Liver (tissue), 9 donors: ENCODE measurements around the gene DSCAM. TPM values are rescaled to one million over a fixed set of nuclear protein-coding genes. Genes with fewer than 3 reads are reported as not detected.
A peak's percentile ranks its signal among the peaks of the same experiment; 100 is the strongest.

Experiments used
- DNase-seq: peaks from one replicate; pipeline ENCODE4 v3.0.0-alpha.2; 2017; ENCODE audit warnings: low spot score
- H3K27ac ChIP-seq, 2 donors: one replicate each; pipeline ENCODE4 v1.7.0; 2013; ENCODE audit warnings: inconsistent platforms in 2 of 2, low read length in 2 of 2, control low read depth in 1 of 2, low read depth in 1 of 2, mild to moderate bottlenecking in 1 of 2
- H3K27me3 ChIP-seq, 4 donors: one replicate each; pipeline versions ENCODE4 v1.6.1 to v1.7.0; 2013; ENCODE audit warnings: low read length in 3 of 4, inconsistent platforms in 1 of 4, mild to moderate bottlenecking in 1 of 4, moderate library complexity in 1 of 4; ENCODE audit not compliant: control insufficient read depth in 4 of 4, insufficient read depth in 4 of 4
- H3K36me3 ChIP-seq, 4 donors: one replicate each; pipeline versions ENCODE4 v1.6.1 to v1.7.0; 2013; ENCODE audit warnings: low read length in 3 of 4, mild to moderate bottlenecking in 3 of 4, low read depth in 1 of 4, moderate library complexity in 1 of 4; ENCODE audit not compliant: control insufficient read depth in 4 of 4, insufficient read depth in 3 of 4
- H3K4me1 ChIP-seq, 4 donors: one replicate each; pipeline versions ENCODE4 v1.6.1 to v1.7.0; 2013; ENCODE audit warnings: low read length in 3 of 4, mild to moderate bottlenecking in 3 of 4, moderate library complexity in 1 of 4; ENCODE audit not compliant: control insufficient read depth in 4 of 4, insufficient read depth in 4 of 4
- H3K4me3 ChIP-seq, 3 donors: one replicate each; pipeline versions ENCODE4 v1.6.1 to v1.7.0; 2013; ENCODE audit warnings: low read length in 3 of 3, control low read depth in 1 of 3, low read depth in 1 of 3, mild to moderate bottlenecking in 1 of 3
- H3K9ac ChIP-seq, 2 donors: one replicate each; pipeline ENCODE4 v1.7.0; 2013; ENCODE audit warnings: low read length in 2 of 2, mild to moderate bottlenecking in 2 of 2, moderate library complexity in 2 of 2, control low read depth in 1 of 2, low read depth in 1 of 2
- H3K9me3 ChIP-seq, 4 donors: one replicate each; pipeline versions ENCODE4 v1.6.1 to v1.7.0; 2013; ENCODE audit warnings: low read length in 3 of 4; ENCODE audit not compliant: control insufficient read depth in 4 of 4
- EGR1 ChIP-seq, 2 donors: IDR thresholded peaks; 2 replicates each; pipeline ENCODE4 v1.6.1; 2016 to 2018; ENCODE audit warnings: antibody characterized with exemption in 2 of 2, low read depth in 2 of 2
- FOXA1 ChIP-seq: IDR thresholded peaks from 2 replicates; pipeline ENCODE4 v1.6.1; 2016; ENCODE audit warnings: antibody characterized with exemption
- FOXA2 ChIP-seq: IDR thresholded peaks from 2 replicates; pipeline ENCODE4 v1.6.1; 2016; ENCODE audit warnings: antibody characterized with exemption
- GABPA ChIP-seq, 2 donors: IDR thresholded peaks in 1 of 2; conservative IDR thresholded peaks in 1 of 2; 2 replicates each; pipeline ENCODE4 v1.6.1; 2016; ENCODE audit warnings: antibody characterized with exemption in 2 of 2, mild to moderate bottlenecking in 1 of 2, moderate library complexity in 1 of 2
- HNF4A ChIP-seq, 2 donors: conservative IDR thresholded peaks; 2 replicates each; pipeline ENCODE4 v1.6.1; 2016; ENCODE audit warnings: antibody characterized with exemption in 2 of 2, mild to moderate bottlenecking in 2 of 2
- HNF4G ChIP-seq: IDR thresholded peaks from 2 replicates; pipeline ENCODE4 v1.6.1; 2016; ENCODE audit warnings: antibody characterized with exemption
- JUND ChIP-seq, 2 donors: IDR thresholded peaks; 2 replicates each; pipeline ENCODE4 v1.6.1; 2016; ENCODE audit warnings: antibody characterized with exemption in 2 of 2
- NR2F2 ChIP-seq: IDR thresholded peaks from 2 replicates; pipeline ENCODE4 v1.6.1; 2016; ENCODE audit warnings: antibody characterized with exemption
- RAD21 ChIP-seq, 2 donors: IDR thresholded peaks; 2 replicates each; pipeline ENCODE4 v1.6.1; 2016; ENCODE audit warnings: antibody characterized with exemption in 2 of 2, mild to moderate bottlenecking in 2 of 2
- RXRA ChIP-seq, 2 donors: IDR thresholded peaks; 2 replicates each; pipeline ENCODE4 v1.6.1; 2017 to 2018; ENCODE audit warnings: antibody characterized with exemption in 2 of 2, mild to moderate bottlenecking in 1 of 2
- TAF1 ChIP-seq: conservative IDR thresholded peaks from 2 replicates; pipeline ENCODE4 v1.6.1; 2016; ENCODE audit warnings: antibody characterized with exemption, mild to moderate bottlenecking
- YY1 ChIP-seq: IDR thresholded peaks from 2 replicates; pipeline ENCODE4 v1.6.1; 2016; ENCODE audit warnings: antibody characterized with exemption, mild to moderate bottlenecking
- WGBS: extraction: QIAGEN DNeasy Blood & Tissue Kit; methylation state at CpG from one replicate; pipeline ENCODE4 v1.1.7; 2013; 5-methylcytosine and 5-hydroxymethylcytosine counted together
- polyA plus RNA-seq, 2 donors: library from polyadenylated mRNA; stranded (reverse) in 1 of 2; unstranded in 1 of 2; fragments of 200-250 nt in 1 of 2; fragments of >200 nt in 1 of 2; fragmentation: Nextera tagmentation in 1 of 2; extraction: Ambion mirVana in 1 of 2; gene quantifications; one replicate each; pipeline versions ENCODE4 v1.2.1 to v1.2.3, GENCODE V29; 2013 to 2015
- total RNA-seq, 2 donors: library from RNA; depleted of rRNA; stranded (reverse); fragments of >200 nt; gene quantifications; one replicate each; pipeline ENCODE4 v1.2.3, GENCODE V29; 2014
- TF ChIP-seq, protein P1 (sequence below): IDR thresholded peaks from 2 replicates; pipeline ENCODE4 v1.6.1; 2016; ENCODE audit warnings: antibody characterized with exemption
- TF ChIP-seq, protein P2 (sequence below): fragments of 150-350 bp; IDR thresholded peaks from 2 replicates; pipeline ENCODE4 v1.5.1; 2017; ENCODE audit warnings: improper control_type of control experiment, low read depth, low read length; ENCODE audit not compliant: missing input control
- TF ChIP-seq, protein P3 (sequence below): IDR thresholded peaks from 2 replicates; pipeline ENCODE4 v1.6.1; 2016; ENCODE audit warnings: antibody characterized with exemption, mild to moderate bottlenecking
- donor health status: healthy.
- donor health status: healthy.
- donor health status: healthy.
- donor health status: healthy.
- donor health status: healthy.

DSCAM gene
- total and polyA plus RNA-seq, 4 donors = 0.02 to 0.23 (median 0.10) TPM

DNA sequence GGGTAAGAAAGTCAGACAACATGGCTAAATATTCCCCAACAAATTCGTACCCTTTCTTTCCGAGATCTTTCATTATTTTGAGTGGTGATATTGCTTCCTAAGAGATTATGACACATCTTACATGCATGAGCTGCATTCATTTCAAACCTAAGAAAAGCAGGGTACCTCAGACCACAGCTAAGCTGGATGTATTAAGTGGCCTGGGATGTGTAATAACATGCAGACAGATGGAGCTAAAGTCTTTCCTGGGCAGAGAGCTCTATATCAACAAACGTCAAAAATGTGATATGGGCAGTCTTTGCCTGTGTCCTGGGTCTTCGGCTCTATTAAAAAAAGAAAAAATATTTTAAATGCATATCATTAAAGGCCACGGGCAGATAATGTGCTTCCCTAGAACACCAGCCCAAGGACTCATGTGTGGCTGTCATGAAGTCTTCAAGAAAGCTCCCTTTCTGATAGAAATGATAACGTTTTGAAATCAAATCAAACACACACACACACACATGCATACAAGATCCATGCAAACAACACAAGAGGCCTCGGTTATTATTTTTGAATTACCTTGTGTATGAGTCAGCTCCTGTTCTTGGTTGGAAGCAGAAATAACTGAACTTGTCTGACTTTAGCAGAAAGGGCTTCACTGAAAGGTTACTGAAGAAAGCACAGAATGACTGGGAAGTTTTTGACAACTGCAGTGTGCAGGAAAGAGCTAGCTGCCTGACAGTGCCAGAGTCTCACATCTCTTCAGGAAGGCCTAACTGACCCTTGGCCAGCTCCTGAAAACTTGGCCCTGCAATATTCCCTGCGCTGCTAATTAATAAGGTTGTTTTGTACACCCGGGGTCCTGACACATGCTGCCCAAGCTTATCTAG lies 231.2 kb downstream of the DSCAM start:
- peaks cover 0 to 3% (median 0%) of the 10 kb centered on the region in 4 donors for H3K9me3 ChIP-seq
- H3K4me3 ChIP-seq = no peak overlapping the region
- H3K4me1 ChIP-seq = no peaks in the 10 kb centered on the region
- no peak overlapping the region for H3K9ac ChIP-seq
- H3K27ac ChIP-seq = no peak overlapping the region
- H3K36me3 ChIP-seq = no peaks in the 10 kb centered on the region
- peaks cover 0 to 4% (median 2%) of the 10 kb centered on the region in 4 donors for H3K27me3 ChIP-seq
- DNase-seq = no peak
- 53% methylated on average over 9 of the region's 9 CpGs for WGBS
- no peak for TF ChIP-seq HNF4A (conservative IDR thresholded peaks at IDR 0.05)
- TF ChIP-seq NR2F2 = peak; percentile 55

DNA sequence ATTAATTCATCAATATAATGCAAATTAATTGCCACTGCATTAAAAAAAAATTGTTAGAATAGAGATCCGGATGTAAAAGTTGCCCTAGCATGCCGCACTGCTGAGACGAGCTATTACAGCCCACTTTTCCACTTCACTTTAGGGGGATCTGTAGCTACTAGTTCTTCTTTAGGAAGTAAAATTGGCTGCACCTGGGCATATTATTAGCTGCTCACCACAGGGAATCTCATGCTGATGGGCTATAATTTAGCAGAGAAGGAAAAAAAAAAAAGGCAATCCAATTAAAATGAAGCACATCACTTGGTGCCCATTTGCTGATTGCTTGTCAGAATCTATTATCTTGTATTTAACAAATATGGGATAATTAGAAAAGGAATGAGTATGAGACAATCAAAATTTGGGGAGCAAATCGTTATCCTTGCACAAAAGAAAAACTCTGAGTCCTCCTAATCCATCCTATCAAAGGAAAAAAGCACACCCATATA lies 233.4 kb downstream of the DSCAM start:
- Histone ChIP-seq H3K27me3 (peaks cover 0 to 4% (median 2%) of the 10 kb centered on the region in 4 donors), H3K36me3 (no peaks in the 10 kb centered on the region), H3K27ac (no peak overlapping the region), H3K9ac (no peak overlapping the region), H3K4me3 (no peak overlapping the region), H3K9me3 (peaks cover 0 to 3% (median 0%) of the 10 kb centered on the region in 4 donors), H3K4me1 (no peaks in the 10 kb centered on the region)
- no peak for TF ChIP-seq FOXA1
- TF ChIP-seq TAF1 = no peak
- TF ChIP-seq JUND (IDR thresholded peaks at IDR 0.05) = no peak
- no peak for TF ChIP-seq RXRA (IDR thresholded peaks at IDR 0.05)
- TF ChIP-seq, protein P1, sequence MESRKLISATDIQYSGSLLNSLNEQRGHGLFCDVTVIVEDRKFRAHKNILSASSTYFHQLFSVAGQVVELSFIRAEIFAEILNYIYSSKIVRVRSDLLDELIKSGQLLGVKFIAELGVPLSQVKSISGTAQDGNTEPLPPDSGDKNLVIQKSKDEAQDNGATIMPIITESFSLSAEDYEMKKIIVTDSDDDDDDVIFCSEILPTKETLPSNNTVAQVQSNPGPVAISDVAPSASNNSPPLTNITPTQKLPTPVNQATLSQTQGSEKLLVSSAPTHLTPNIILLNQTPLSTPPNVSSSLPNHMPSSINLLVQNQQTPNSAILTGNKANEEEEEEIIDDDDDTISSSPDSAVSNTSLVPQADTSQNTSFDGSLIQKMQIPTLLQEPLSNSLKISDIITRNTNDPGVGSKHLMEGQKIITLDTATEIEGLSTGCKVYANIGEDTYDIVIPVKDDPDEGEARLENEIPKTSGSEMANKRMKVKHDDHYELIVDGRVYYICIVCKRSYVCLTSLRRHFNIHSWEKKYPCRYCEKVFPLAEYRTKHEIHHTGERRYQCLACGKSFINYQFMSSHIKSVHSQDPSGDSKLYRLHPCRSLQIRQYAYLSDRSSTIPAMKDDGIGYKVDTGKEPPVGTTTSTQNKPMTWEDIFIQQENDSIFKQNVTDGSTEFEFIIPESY = no peak
- TF ChIP-seq FOXA2 = no peak
- TF ChIP-seq YY1 = no peak
- TF ChIP-seq, protein P2, sequence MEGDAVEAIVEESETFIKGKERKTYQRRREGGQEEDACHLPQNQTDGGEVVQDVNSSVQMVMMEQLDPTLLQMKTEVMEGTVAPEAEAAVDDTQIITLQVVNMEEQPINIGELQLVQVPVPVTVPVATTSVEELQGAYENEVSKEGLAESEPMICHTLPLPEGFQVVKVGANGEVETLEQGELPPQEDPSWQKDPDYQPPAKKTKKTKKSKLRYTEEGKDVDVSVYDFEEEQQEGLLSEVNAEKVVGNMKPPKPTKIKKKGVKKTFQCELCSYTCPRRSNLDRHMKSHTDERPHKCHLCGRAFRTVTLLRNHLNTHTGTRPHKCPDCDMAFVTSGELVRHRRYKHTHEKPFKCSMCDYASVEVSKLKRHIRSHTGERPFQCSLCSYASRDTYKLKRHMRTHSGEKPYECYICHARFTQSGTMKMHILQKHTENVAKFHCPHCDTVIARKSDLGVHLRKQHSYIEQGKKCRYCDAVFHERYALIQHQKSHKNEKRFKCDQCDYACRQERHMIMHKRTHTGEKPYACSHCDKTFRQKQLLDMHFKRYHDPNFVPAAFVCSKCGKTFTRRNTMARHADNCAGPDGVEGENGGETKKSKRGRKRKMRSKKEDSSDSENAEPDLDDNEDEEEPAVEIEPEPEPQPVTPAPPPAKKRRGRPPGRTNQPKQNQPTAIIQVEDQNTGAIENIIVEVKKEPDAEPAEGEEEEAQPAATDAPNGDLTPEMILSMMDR = no peak
- TF ChIP-seq HNF4A (conservative IDR thresholded peaks at IDR 0.05) = no peak
- DNase-seq = no peak
- 89% methylated on average over 4 of the region's 4 CpGs for WGBS

DNA sequence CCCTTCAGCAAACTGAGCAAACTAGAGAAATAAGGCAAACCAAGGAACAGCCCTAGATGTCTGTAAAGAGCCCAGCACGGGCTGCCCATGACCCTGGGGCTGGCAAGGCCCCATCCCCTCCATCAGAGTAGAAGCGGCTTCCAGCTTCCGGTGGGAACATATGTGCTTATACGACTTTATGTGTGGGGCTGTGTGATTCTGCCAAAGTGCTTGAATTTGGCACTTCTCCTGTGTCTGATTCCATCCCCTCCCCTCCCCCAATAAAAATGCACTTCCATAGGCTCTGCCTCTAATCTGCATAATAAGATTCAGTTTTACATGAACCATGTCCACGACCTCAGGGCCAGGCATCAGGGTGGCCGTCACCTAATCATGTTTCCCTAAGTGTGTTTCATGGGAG lies 236.6 kb downstream of the DSCAM start:
- peaks cover 0 to 3% (median 0%) of the 10 kb centered on the region in 4 donors for H3K9me3 ChIP-seq
- WGBS = 81% methylated on average over 6 of the region's 6 CpGs
- H3K36me3 ChIP-seq = no peaks in the 10 kb centered on the region
- H3K4me1 ChIP-seq = peaks cover 3 to 15% (median 15%) of the 10 kb centered on the region in 4 donors
- H3K27ac ChIP-seq = no peak overlapping the region
- no peak overlapping the region for H3K4me3 ChIP-seq
- H3K9ac ChIP-seq = no peak overlapping the region
- H3K27me3 ChIP-seq = peaks cover 0 to 4% (median 2%) of the 10 kb centered on the region in 4 donors
- DNase-seq = no peak
- no peak for TF ChIP-seq YY1
- TF ChIP-seq HNF4A (conservative IDR thresholded peaks at IDR 0.05) = no peak
- TF ChIP-seq, protein P1 = no peak
- TF ChIP-seq HNF4G = no peak
- no peak for TF ChIP-seq RAD21 (IDR thresholded peaks at IDR 0.05)
- no peak for TF ChIP-seq EGR1 (IDR thresholded peaks at IDR 0.05; ENCODE audit: low read depth in 2 of 2)
- TF ChIP-seq NR2F2 = no peak
- no peak for TF ChIP-seq GABPA (IDR thresholded peaks at IDR 0.05 in 1 of 2, conservative IDR thresholded peaks at IDR 0.05 in 1 of 2)
- TF ChIP-seq, protein P3, sequence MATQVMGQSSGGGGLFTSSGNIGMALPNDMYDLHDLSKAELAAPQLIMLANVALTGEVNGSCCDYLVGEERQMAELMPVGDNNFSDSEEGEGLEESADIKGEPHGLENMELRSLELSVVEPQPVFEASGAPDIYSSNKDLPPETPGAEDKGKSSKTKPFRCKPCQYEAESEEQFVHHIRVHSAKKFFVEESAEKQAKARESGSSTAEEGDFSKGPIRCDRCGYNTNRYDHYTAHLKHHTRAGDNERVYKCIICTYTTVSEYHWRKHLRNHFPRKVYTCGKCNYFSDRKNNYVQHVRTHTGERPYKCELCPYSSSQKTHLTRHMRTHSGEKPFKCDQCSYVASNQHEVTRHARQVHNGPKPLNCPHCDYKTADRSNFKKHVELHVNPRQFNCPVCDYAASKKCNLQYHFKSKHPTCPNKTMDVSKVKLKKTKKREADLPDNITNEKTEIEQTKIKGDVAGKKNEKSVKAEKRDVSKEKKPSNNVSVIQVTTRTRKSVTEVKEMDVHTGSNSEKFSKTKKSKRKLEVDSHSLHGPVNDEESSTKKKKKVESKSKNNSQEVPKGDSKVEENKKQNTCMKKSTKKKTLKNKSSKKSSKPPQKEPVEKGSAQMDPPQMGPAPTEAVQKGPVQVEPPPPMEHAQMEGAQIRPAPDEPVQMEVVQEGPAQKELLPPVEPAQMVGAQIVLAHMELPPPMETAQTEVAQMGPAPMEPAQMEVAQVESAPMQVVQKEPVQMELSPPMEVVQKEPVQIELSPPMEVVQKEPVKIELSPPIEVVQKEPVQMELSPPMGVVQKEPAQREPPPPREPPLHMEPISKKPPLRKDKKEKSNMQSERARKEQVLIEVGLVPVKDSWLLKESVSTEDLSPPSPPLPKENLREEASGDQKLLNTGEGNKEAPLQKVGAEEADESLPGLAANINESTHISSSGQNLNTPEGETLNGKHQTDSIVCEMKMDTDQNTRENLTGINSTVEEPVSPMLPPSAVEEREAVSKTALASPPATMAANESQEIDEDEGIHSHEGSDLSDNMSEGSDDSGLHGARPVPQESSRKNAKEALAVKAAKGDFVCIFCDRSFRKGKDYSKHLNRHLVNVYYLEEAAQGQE = no peak
